Measurements from ENCODE around the gene PRPH. TPM values are rescaled to one million over a fixed set of nuclear protein-coding genes. Genes with fewer than 3 reads are reported as not detected.

Gene PRPH
- total and polyA plus RNA-seq, 2 of the 4 experiments (the other 2 are of a cell fraction) = not detected

DNA sequence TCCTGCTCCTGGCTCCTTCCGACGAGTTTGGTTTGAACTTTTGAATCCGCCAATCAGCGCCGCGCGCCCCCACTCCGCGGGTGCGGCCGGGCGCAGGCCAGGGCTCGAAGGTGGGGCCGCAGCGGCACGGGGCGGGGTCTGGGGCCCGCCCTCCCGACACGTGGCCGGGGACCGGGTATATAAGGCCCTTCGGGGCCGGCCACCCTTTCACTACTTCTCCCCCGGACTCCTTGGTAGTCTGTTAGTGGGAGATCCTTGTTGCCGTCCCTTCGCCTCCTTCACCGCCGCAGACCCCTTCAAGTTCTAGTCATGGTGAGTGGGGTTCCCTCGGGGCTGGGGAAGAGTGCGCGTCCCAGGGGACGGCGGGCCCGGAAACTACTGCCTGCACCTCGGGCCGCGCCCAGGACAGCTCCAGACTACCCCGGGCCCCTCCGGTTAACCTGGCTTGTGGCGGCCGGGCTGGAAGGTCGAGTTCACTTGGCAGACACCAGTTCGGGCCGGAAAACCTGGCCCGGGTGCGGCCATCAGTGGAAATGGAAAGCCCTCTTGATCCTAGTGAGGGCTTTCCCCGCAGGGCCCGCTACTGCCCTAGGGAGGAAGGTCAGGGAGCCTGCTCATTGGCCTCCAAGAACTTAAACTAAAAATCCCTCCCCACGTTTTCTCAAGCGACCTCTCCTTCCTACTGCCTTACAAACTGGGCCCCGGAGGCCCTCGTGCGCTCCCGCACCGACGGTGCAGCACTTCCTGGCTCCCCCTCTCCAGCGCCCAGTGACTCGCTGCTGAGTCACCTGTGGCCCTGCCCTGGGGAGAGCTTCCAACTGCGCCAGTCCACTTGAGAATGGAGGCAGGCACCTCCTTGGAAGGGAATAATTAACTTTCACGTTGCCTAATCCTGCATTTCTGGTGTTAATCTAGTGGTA, 29.8 kb upstream of the PRPH start, which contains the start of gene TUBA1C:
Gene TUBA1C, plus strand, starts transcription at position 210 of the 920 bp plus-strand sequence. Its CDS starts 100 bp downstream, at position 310.
- ATAC-seq (ENCODE audit: low read depth) = peak; percentile 85
- Histone ChIP-seq H3K4ac (ENCODE audit: low read depth, low read length) (peak within 1 kb of the TSS; percentile 97), H3K4me1 (ENCODE audit: control insufficient read depth, insufficient read depth, low read length) (peaks cover 20% of the 10 kb centered on the region), H3K4me2 (ENCODE audit: low read depth, low read length) (peak within 1 kb of the TSS; percentile 84), H3K18ac (ENCODE audit: low read depth, low read length) (peak within 1 kb of the TSS; percentile 70), H3K36me3 (ENCODE audit: control insufficient read depth, insufficient read depth, low read length) (peaks cover 20% of the 10 kb centered on the region), H2AK5ac (ENCODE audit: low read depth, low read length) (peak within 1 kb of the TSS; percentile 98), H2AFZ (replicated peaks; ENCODE audit: low read length, poor library complexity) (peak within 1 kb of the TSS; percentile 92), H4K20me1 (ENCODE audit: insufficient read depth, low read length) (peaks cover 56% of the 10 kb centered on the region), H3K56ac (ENCODE audit: extremely low read depth, insufficient read depth, low read length) (peak within 1 kb of the TSS; percentile 97), H3K27ac (ENCODE audit: insufficient read depth, low read length) (peak within 1 kb of the TSS; percentile 94), H4K5ac (ENCODE audit: low read depth, low read length) (peak within 1 kb of the TSS; percentile 74), H3K9me1 (ENCODE audit: insufficient read depth, low read length) (peaks cover 25% of the 10 kb centered on the region), H2BK5ac (ENCODE audit: low read depth, low read length, poor library complexity, severe bottlenecking) (peak within 1 kb of the TSS; percentile 94), H3K14ac (replicated peaks; ENCODE audit: low read depth, low read length) (peak within 1 kb of the TSS; percentile 100), H3K9ac (ENCODE audit: low read depth, low read length) (peak within 1 kb of the TSS; percentile 88), H3K23ac (ENCODE audit: low read depth, low read length) (peak within 1 kb of the TSS; percentile 99), H2BK20ac (ENCODE audit: low read depth, low read length) (no peak within 1 kb of the TSS), H3K9me3 (ENCODE audit: control insufficient read depth, insufficient read depth, low read length) (no peaks in the 10 kb centered on the region), H3K4me3 (ENCODE audit: insufficient read depth, low read depth, low read length) (peak within 1 kb of the TSS; percentile 77), H4K91ac (ENCODE audit: insufficient read depth, low read depth, low read length) (peak within 1 kb of the TSS; percentile 82), H2BK15ac (ENCODE audit: low read depth, low read length) (peak within 1 kb of the TSS; percentile 66; the same call in 1 of the 3 replicates), H3K27me3 (ENCODE audit: control insufficient read depth, insufficient read depth, low read length) (no peaks in the 10 kb centered on the region), H3K79me1 (ENCODE audit: low read depth in 1 of 2, low read length in 2 of 2) (peaks cover 14 to 61% of the 10 kb centered on the region in 2 experiments), H4K8ac (ENCODE audit: low read depth in 2 of 2, low read length in 2 of 2) (peak within 1 kb of the TSS; percentile 93 to 96), H2BK120ac (ENCODE audit: low read depth, low read length) (peak within 1 kb of the TSS; percentile 76), H2AK9ac (replicated peaks; ENCODE audit: low read depth, low read length, poor library complexity) (peak within 1 kb of the TSS; percentile 100)
- DNase-seq = peak; percentile 95
- POLR2A ChIA-PET (ENCODE audit: unreplicated experiment) = interaction anchor here (1.1 to 1.4 kb wide), 2 partner anchors 21 to 38 kb away, joined by 3 to 6 read pairs; no protein-coding TSS in a partner anchor
- intact Hi-C loops (cut with micrococcal nuclease) = loop anchor here (2.0 to 10.0 kb wide), 2 partner anchors 76 to 130 kb away; partner anchors contain the start of genes TUBA1A and TUBA1B
- in situ Hi-C loops (cut with MboI; ENCODE audit: low sequenced_read_pairs) = no loop called here
- CTCF ChIA-PET = no interaction called here
- dilution Hi-C loops (cut with HindIII; ENCODE audit: low sequenced_read_pairs, unreplicated experiment) = no loop called here
- 0% methylated on average over 8 of the region's 61 CpGs; no CpG with 5 or more reads in 1 of the 2 experiments for WGBS, 2 experiments (ENCODE audit: extremely low coverage in 2 of 2, insufficient read length in 1 of 2)
- BruUV-seq (replicated peaks) = TSS peak; percentile 66
- 0 out of 2 replicates have a peak, but pooled peaks have one; percentile 6 for TF ChIP-seq SMC3 (IDR thresholded peaks at IDR 0.05; ENCODE audit: low read depth, low read length)
- no peak for TF ChIP-seq CEBPB (IDR thresholded peaks at IDR 0.05; ENCODE audit: low read depth, low read length)
- peak; percentile 52; the same call in 1 of the 2 replicates for TF ChIP-seq NFE2L2 (IDR thresholded peaks at IDR 0.05; ENCODE audit: low read depth, low read length)
- peak; percentile 99 for TF ChIP-seq POLR2A (IDR thresholded peaks at IDR 0.05; ENCODE audit: low read depth, low read length)
- TF ChIP-seq CHD1 (IDR thresholded peaks at IDR 0.05; ENCODE audit: low read depth, low read length) = peak; percentile 72; the same call in 1 of the 2 replicates
- TF ChIP-seq MAFK (IDR thresholded peaks at IDR 0.05; ENCODE audit: low read depth, low read length) = no peak
- TF ChIP-seq, protein P1, sequence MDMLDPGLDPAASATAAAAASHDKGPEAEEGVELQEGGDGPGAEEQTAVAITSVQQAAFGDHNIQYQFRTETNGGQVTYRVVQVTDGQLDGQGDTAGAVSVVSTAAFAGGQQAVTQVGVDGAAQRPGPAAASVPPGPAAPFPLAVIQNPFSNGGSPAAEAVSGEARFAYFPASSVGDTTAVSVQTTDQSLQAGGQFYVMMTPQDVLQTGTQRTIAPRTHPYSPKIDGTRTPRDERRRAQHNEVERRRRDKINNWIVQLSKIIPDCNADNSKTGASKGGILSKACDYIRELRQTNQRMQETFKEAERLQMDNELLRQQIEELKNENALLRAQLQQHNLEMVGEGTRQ (IDR thresholded peaks at IDR 0.05; ENCODE audit: low read depth, low read length) = peak; percentile 97
- TF ChIP-seq RAD21 (IDR thresholded peaks at IDR 0.05; ENCODE audit: low read length) = peak; percentile 17; the same call in 1 of the 2 replicates
- TF ChIP-seq, protein P2, sequence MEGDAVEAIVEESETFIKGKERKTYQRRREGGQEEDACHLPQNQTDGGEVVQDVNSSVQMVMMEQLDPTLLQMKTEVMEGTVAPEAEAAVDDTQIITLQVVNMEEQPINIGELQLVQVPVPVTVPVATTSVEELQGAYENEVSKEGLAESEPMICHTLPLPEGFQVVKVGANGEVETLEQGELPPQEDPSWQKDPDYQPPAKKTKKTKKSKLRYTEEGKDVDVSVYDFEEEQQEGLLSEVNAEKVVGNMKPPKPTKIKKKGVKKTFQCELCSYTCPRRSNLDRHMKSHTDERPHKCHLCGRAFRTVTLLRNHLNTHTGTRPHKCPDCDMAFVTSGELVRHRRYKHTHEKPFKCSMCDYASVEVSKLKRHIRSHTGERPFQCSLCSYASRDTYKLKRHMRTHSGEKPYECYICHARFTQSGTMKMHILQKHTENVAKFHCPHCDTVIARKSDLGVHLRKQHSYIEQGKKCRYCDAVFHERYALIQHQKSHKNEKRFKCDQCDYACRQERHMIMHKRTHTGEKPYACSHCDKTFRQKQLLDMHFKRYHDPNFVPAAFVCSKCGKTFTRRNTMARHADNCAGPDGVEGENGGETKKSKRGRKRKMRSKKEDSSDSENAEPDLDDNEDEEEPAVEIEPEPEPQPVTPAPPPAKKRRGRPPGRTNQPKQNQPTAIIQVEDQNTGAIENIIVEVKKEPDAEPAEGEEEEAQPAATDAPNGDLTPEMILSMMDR (conservative IDR thresholded peaks at IDR 0.05; ENCODE audit: low read depth, low read length) = 0 out of 2 replicates have a peak, but pooled peaks have one; percentile 6
- peak; percentile 91 for TF ChIP-seq FOS (IDR thresholded peaks at IDR 0.05; ENCODE audit: low read depth, low read length)
- TF ChIP-seq MAZ (IDR thresholded peaks at IDR 0.05; ENCODE audit: borderline replicate concordance, low read depth, low read length) = peak; percentile 78
- peak; percentile 97 for TF ChIP-seq MXI1 (IDR thresholded peaks at IDR 0.05; ENCODE audit: borderline replicate concordance, low read depth, low read length)
- peak; percentile 49; the same call in 1 of the 2 replicates for TF ChIP-seq BHLHE40 (IDR thresholded peaks at IDR 0.05; ENCODE audit: low read depth, low read length)
